Ishikawa (cell line): ENCODE measurements around the gene RGS8.

ENCODE experiments used
- CEBPB ChIP-seq: IDR thresholded peaks from 2 replicates; pipeline ENCODE4 v1.6.1; 2012
- CREB1 ChIP-seq: IDR thresholded peaks from 2 replicates; pipeline ENCODE4 v1.6.1; 2012; ENCODE audit warnings: low read depth
- EGR1 ChIP-seq: IDR thresholded peaks from 2 replicates; pipeline ENCODE4 v1.6.1; 2012
- EP300 ChIP-seq: IDR thresholded peaks from 2 replicates; pipeline ENCODE4 v1.6.1; 2012; ENCODE audit warnings: borderline replicate concordance
- FOXM1 ChIP-seq: IDR thresholded peaks from 2 replicates; pipeline ENCODE4 v1.6.1; 2012; ENCODE audit warnings: low read depth, borderline replicate concordance
- NFIC ChIP-seq: IDR thresholded peaks from 2 replicates; pipeline ENCODE4 v1.6.1; 2012
- RAD21 ChIP-seq: IDR thresholded peaks from 2 replicates; pipeline ENCODE4 v1.6.1; 2012; ENCODE audit warnings: low read depth
- TAF1 ChIP-seq: IDR thresholded peaks from 2 replicates; pipeline ENCODE4 v1.6.1; 2012; ENCODE audit warnings: low read depth, mild to moderate bottlenecking
- TCF12 ChIP-seq: IDR thresholded peaks from 2 replicates; pipeline ENCODE4 v1.6.1; 2012; ENCODE audit warnings: low read depth
- TEAD4 ChIP-seq: IDR thresholded peaks from 2 replicates; pipeline ENCODE4 v1.6.1; 2012
- USF1 ChIP-seq: IDR thresholded peaks from 2 replicates; pipeline ENCODE4 v1.6.1; 2012
- YY1 ChIP-seq: IDR thresholded peaks from 2 replicates; pipeline ENCODE4 v1.6.1; 2012; ENCODE audit warnings: low read depth
- ZBTB7A ChIP-seq: IDR thresholded peaks from 2 replicates; pipeline ENCODE4 v1.6.1; 2012; ENCODE audit warnings: low read depth
- TF ChIP-seq, protein P1 (sequence below): IDR thresholded peaks from 2 replicates; pipeline ENCODE4 v1.6.1; 2012
- TF ChIP-seq, protein P2 (sequence below): IDR thresholded peaks from 2 replicates; pipeline ENCODE4 v1.6.1; 2012; ENCODE audit warnings: low read depth, mild to moderate bottlenecking

Gene RGS8

DNA sequence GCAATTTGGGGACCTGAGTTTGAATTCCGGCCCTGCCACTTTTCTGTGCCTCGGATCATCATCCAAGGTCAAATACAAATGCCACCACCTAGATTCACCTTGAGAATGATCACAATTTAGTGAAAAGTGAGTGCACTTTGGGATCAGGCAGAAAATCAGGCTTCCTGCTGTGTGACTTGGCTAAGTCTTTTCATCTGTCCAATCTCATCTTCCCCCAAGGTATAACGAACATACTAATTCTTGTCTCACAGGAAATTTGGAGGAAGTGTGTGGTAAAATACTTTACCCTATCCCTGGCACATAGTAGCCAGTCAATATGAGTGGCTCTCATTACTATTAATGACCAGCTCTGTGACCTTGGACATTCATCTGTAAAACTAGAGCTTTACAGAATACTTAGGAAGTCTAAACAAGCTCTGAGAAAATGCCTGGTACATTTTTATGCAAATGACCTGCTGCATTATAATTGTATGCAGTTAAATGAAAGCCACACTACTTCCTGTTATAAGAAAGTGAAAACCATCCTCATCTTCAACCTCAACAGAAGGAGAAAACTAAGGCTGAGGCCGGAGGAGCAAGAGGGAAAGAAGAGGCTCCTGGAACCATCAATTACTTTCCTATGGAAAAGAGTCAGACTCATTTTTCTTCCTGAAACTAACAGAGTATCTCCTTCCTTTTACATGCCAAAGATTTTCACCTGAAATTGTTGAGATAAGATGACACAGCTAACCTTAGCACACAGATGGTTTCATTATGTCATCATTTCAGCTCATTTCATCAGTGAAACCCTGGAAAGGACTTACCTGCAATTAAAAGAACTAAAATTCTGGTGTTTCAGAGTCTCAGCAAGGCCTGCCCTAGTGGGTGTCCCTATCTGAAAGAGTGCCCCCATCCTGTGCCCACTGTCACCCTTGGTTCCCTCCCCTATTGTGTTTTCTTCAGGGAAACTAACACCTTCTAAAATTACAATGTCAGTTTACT, 32.6 kb upstream of the RGS8 start:
- TF ChIP-seq FOXM1: no peak
- TF ChIP-seq, protein P1, sequence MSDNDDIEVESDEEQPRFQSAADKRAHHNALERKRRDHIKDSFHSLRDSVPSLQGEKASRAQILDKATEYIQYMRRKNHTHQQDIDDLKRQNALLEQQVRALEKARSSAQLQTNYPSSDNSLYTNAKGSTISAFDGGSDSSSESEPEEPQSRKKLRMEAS: no peak
- TF ChIP-seq USF1: no peak
- TF ChIP-seq, protein P2, sequence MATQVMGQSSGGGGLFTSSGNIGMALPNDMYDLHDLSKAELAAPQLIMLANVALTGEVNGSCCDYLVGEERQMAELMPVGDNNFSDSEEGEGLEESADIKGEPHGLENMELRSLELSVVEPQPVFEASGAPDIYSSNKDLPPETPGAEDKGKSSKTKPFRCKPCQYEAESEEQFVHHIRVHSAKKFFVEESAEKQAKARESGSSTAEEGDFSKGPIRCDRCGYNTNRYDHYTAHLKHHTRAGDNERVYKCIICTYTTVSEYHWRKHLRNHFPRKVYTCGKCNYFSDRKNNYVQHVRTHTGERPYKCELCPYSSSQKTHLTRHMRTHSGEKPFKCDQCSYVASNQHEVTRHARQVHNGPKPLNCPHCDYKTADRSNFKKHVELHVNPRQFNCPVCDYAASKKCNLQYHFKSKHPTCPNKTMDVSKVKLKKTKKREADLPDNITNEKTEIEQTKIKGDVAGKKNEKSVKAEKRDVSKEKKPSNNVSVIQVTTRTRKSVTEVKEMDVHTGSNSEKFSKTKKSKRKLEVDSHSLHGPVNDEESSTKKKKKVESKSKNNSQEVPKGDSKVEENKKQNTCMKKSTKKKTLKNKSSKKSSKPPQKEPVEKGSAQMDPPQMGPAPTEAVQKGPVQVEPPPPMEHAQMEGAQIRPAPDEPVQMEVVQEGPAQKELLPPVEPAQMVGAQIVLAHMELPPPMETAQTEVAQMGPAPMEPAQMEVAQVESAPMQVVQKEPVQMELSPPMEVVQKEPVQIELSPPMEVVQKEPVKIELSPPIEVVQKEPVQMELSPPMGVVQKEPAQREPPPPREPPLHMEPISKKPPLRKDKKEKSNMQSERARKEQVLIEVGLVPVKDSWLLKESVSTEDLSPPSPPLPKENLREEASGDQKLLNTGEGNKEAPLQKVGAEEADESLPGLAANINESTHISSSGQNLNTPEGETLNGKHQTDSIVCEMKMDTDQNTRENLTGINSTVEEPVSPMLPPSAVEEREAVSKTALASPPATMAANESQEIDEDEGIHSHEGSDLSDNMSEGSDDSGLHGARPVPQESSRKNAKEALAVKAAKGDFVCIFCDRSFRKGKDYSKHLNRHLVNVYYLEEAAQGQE: no peak
- no peak for TF ChIP-seq TEAD4
- no peak for TF ChIP-seq TAF1
- no peak for TF ChIP-seq TCF12
- no peak for TF ChIP-seq NFIC
- TF ChIP-seq EP300: no peak
- TF ChIP-seq YY1: no peak
- no peak for TF ChIP-seq ZBTB7A
- no peak for TF ChIP-seq CREB1
- TF ChIP-seq CEBPB: no peak
- TF ChIP-seq EGR1: no peak
- TF ChIP-seq RAD21: no peak

GRCh38 chr1:182715531-182715930, 31.1 kb upstream of the RGS8 start:
- TF ChIP-seq ZBTB7A: no peak
- TF ChIP-seq CREB1: no peak
- TF ChIP-seq USF1: no peak
- no peak for TF ChIP-seq FOXM1
- TF ChIP-seq, protein P1: no peak
- TF ChIP-seq EP300: no peak
- no peak for TF ChIP-seq YY1
- TF ChIP-seq CEBPB: no peak
- TF ChIP-seq, protein P2: no peak
- TF ChIP-seq TEAD4: no peak
- no peak for TF ChIP-seq NFIC
- TF ChIP-seq EGR1: no peak
- TF ChIP-seq TCF12: no peak
- TF ChIP-seq TAF1: no peak
- no peak for TF ChIP-seq RAD21

GRCh38 chr1:182714546-182714945, 30.2 kb upstream of the RGS8 start:
- no peak for TF ChIP-seq TEAD4

DNA sequence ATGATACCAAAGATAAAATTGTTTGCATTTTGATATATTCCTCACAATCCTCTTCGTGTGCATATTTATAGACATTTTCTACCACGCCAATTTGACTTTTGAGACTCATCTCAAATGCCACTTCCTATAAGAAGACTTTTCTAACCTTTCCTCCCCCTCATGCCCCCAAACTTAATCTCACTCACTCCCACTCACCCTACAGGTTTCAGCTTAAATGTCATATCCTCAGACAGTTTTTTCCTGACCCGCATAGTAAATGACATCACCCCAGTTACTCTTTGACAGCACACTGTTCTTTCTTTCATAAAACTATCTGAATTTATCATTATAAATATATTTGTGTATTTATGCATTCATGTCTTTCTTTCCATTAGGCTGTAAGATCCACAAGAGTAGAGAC, 29.6 kb upstream of the RGS8 start:
- TF ChIP-seq EGR1 (no peak), CREB1 (no peak), CEBPB (no peak), EP300 (no peak), TCF12 (no peak), NFIC (no peak), ZBTB7A (no peak), USF1 (no peak), TEAD4 (no peak), YY1 (no peak), TAF1 (no peak), FOXM1 (no peak), RAD21 (no peak)
- TF ChIP-seq, protein P1: no peak
- TF ChIP-seq, protein P2: no peak
